C4-2B (cell line): ENCODE data around the gene LRRC75B.
A peak's percentile ranks its signal among the peaks of the same experiment; 100 is the strongest.

Experiments
- H3K27ac ChIP-seq: fragments of 450-650 bp; 2 replicates; pipeline ENCODE4 v1.5.1; 2017
- ZFX ChIP-seq: fragments of 450-650 bp; IDR thresholded peaks from 2 replicates; pipeline ENCODE4 v1.6.1; 2017
- TF ChIP-seq, protein P1 (sequence below): fragments of 450-650 bp; conservative IDR thresholded peaks from 2 replicates; pipeline ENCODE4 v1.5.1; 2017; ENCODE audit warnings: mild to moderate bottlenecking

The LRRC75B gene

DNA sequence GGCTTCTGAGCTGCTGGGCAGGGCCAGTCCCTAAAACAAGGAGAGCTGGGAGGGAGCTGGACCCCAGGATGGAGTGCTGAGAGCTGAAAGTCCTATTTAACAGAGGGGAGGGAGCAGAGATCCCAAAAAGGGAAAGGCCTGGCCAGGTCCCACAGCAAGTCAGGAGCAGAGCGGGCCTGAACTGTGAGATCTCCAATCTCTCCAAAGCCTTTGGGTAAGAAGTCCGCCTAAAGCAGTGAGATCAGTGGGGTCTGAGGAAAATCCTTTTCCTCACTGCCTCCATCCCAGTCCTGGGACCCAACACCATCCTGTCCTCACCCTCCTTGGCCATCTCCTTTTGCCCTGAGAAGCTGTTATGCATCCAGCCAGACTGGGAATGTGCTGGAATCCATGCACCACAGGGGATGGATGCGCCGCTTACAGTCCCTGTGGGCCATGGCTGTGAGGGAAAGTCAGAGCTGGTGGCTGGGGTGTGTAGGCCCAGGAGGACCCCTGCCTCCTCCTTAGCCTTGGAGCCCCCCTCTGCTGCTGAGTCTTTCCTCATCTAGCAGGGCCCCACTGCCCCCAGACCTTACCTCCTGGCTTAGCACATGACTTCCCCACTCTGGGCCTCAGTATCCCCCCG is 8.6 kb downstream of the LRRC75B start:
- peak overlapping the region; percentile 36 for H3K27ac ChIP-seq

DNA sequence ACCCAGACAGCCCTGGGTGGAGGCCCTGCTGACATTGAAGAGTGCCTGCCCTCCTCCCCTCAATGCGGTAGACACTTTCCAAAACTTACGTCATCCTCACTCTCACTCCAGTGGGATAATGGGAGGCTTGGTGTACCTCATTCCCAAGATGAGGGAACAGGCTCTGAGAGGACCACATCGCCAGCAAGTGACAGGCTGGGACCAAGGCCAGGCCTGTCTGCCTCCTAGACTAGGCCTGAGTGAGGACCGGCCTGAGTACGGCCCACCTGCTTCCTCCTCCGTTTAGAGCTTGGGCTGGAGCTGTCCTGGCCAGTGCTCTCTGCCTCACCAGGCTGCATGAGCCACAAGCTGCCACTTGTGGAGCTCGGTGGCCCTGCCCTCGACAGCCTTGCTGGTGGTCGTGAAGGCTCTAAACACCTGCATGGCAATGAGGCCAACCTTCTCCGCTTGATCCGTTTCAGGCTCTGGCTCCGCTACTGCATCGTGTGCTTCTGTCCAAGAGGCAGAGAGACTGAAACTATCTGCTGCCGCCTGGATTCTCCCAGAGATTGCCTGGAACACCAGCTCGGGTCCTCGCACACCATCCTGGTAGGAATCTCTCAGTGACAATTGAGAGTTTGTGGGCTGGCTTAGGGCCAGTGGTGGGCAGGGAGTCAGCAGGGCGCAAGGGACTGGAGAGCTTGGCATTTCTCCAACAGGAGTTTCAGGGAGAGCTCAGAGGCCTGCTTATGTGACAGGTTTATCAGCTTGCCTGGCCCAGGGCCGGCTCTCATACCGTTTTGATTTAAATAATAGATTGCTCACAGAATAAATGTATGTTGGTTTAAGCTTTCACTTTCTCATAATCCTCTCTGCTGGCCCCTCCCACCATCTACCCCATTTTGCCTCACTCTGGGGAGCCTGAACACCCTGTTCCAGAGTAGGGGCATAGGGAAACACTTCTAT is 9.4 kb downstream of the LRRC75B start:
- TF ChIP-seq, protein P1, sequence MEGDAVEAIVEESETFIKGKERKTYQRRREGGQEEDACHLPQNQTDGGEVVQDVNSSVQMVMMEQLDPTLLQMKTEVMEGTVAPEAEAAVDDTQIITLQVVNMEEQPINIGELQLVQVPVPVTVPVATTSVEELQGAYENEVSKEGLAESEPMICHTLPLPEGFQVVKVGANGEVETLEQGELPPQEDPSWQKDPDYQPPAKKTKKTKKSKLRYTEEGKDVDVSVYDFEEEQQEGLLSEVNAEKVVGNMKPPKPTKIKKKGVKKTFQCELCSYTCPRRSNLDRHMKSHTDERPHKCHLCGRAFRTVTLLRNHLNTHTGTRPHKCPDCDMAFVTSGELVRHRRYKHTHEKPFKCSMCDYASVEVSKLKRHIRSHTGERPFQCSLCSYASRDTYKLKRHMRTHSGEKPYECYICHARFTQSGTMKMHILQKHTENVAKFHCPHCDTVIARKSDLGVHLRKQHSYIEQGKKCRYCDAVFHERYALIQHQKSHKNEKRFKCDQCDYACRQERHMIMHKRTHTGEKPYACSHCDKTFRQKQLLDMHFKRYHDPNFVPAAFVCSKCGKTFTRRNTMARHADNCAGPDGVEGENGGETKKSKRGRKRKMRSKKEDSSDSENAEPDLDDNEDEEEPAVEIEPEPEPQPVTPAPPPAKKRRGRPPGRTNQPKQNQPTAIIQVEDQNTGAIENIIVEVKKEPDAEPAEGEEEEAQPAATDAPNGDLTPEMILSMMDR, result no peak
- TF ChIP-seq ZFX, result no peak
- peak overlapping the region; percentile 36 for H3K27ac ChIP-seq

More for the DNA sequence above, 8.6 kb downstream of the LRRC75B start:
- TF ChIP-seq ZFX, result no peak

GRCh38 chr22:24582056-24582814 is 10.6 kb downstream of the LRRC75B start:
- TF ChIP-seq, protein P1, result no peak
- no peak for TF ChIP-seq ZFX

GRCh38 chr22:24580276-24580675 is 12.6 kb downstream of the LRRC75B start:
- no peak for TF ChIP-seq ZFX
- TF ChIP-seq, protein P1, result no peak
- H3K27ac ChIP-seq, result no peak overlapping the region

More at GRCh38 chr22:24582056-24582814, 10.6 kb downstream of the LRRC75B start:
- no peak overlapping the region for H3K27ac ChIP-seq

DNA sequence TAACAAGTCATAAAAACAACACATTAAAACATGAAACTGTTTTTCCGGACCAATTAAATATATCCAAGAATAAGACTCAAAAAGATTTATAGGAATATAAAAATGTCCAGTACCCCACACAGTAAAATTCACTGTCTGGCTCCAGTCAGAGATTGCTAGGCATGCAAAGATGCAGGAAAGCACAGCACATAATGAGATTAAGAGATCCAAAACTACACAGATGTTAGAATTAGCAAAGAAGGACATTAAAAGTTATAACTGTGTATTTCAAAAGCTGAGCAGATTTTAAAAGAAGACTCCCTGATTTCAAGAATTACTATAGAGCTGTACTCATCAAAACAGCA is 13.6 kb downstream of the LRRC75B start:
- TF ChIP-seq, protein P1, result no peak
- no peak overlapping the region for H3K27ac ChIP-seq

DNA sequence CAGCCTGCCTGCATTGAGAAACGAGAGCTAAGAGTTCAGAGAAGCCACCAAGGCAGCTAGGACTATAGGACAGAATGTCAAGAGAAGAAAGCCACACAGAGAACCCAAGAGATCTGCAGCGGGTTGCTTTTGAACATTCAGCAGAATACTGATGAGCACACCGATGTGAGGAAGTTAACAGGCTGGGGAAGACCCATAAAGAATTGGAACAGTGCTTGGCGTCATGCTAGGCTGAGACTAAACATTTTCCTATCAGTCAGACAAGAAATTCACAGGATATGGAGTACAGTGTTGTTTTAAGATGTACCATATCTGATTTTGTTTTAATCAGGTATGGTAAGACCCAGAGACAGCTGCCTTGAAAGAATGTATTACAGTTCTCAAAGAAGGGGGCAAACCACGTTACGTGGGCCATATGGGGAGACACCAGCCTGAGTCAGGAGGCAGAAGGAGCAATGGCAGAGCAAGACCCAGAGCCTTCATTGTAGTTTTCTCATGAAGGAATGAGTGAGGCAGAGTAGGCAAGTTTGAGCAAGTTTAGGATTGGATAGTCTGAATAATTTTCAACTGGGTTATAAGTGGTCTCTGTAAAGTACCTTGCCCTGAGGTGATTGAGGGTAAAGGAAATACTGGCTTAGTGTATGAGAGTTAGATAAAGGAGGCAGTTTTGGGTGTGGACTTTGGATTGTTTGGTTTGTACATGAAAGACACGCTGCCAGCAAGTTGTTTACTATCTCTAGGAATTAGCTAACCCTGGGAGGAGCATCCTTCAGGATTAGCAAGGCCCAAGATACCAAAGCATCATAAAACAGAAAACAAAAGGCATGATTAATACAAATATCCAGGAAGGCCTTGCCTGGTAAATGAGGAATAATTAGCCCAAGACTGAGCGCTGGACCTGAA is 14.3 kb downstream of the LRRC75B start:
- peak overlapping the region; percentile 51 for H3K27ac ChIP-seq
- TF ChIP-seq, protein P1, result no peak
- TF ChIP-seq ZFX, result no peak

DNA sequence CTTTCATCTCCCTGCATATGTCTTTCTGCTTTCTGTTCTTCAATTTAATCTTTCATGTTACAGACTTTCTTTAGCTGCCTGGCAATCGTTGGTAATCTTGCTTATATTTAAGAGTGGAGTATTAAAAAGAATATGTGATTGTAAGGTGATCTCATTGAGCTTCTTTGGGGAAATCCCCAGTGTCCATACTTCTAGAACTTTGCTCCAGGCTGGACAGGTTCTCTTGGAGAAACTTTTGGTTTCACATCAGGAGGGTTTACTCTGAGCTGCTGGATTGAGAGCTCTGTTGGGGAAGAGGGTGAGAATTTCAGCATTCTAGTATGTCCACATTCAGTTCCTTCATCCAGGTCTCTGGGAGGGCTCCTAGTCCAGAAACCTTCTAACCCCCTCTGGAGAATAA is 16.1 kb downstream of the LRRC75B start:
- no peak for TF ChIP-seq ZFX
- TF ChIP-seq, protein P1, result no peak
- H3K27ac ChIP-seq, result no peak overlapping the region
